ENCODE measurements around the gene KRT37. TPM values are rescaled to one million over a fixed set of nuclear protein-coding genes. Genes with fewer than 3 reads are reported as not detected.

Gene KRT37
- total and polyA plus RNA-seq, 2 of the 13 experiments (the other 11 are each of a cell fraction or from before 2014, with no cell fraction given): 0.69 TPM; not detected in 1

GRCh38 chr17:41407226-41407625, 17.2 kb downstream of the KRT37 start:
- Histone ChIP-seq H2AFZ (ENCODE audit: low read length) (no peak overlapping the region), H4K20me1 (ENCODE audit: insufficient read depth, low read length) (no peaks in the 10 kb centered on the region), H3K79me2 (ENCODE audit: insufficient read depth, low read length) (no peaks in the 10 kb centered on the region), H3K27me3 (ENCODE audit: control insufficient read depth in 1 of 2, insufficient read depth in 2 of 2, low read length in 2 of 2) (no peaks in the 10 kb centered on the region; a peak in 1 of 5 replicates), H3K4me3 (replicated peaks in 1 of 3; ENCODE audit: insufficient read depth in 1 of 3, low read depth in 2 of 3, low read length in 3 of 3) (no peak overlapping the region), H3K27ac (ENCODE audit: extremely low read length, insufficient read depth, low read length) (no peak overlapping the region), H3K9ac (ENCODE audit: insufficient read depth, low read depth, low read length) (no peak overlapping the region), H3K9me3 (ENCODE audit: low read length) (no peaks in the 10 kb centered on the region), H3K4me1 (ENCODE audit: insufficient read depth, low read length) (peaks cover 34% of the 10 kb centered on the region), H3K36me3 (replicated peaks in 1 of 2; ENCODE audit: control insufficient read depth in 1 of 2, insufficient read depth in 2 of 2, low read length in 2 of 2) (no peaks in the 10 kb centered on the region), H3K4me2 (ENCODE audit: low read depth, low read length) (no peak overlapping the region)
- FAIRE-seq (no peak), ATAC-seq (no peak), DNase-seq (ENCODE audit: low spot score) (no peak)
- CTCF ChIA-PET (ENCODE audit: low intra/inter-chr PET ratio, low total read pairs): no interaction called here
- 82% methylated on average over 9 of the region's 10 CpGs for WGBS (ENCODE audit: low lambda C conversion rate)
- no peak for TF ChIP-seq FIP1L1 (IDR thresholded peaks at IDR 0.05; ENCODE audit: borderline replicate concordance, insufficient read depth, low read depth, low read length)
- TF ChIP-seq ZNF382 (CRISPR knock-in tag; IDR thresholded peaks at IDR 0.05; ENCODE audit: borderline replicate concordance): no peak
- no peak for TF ChIP-seq ZNF674 (CRISPR knock-in tag; IDR thresholded peaks at IDR 0.05; ENCODE audit: low read depth)
- TF ChIP-seq AKNA (CRISPR knock-in tag; IDR thresholded peaks at IDR 0.05; ENCODE audit: borderline replicate concordance): no peak
- no peak for TF ChIP-seq ELF3 (CRISPR knock-in tag; IDR thresholded peaks at IDR 0.05)
- TF ChIP-seq DNMT3B (CRISPR knock-in tag; conservative IDR thresholded peaks at IDR 0.05): no peak
- no peak for TF ChIP-seq ZNF468 (CRISPR knock-in tag; IDR thresholded peaks at IDR 0.05)
- no peak for TF ChIP-seq RXRA (CRISPR knock-in tag; IDR thresholded peaks at IDR 0.05)
- no peak for TF ChIP-seq TP53 (CRISPR knock-in tag; conservative IDR thresholded peaks at IDR 0.05)
- TF ChIP-seq EEA1 (CRISPR knock-in tag; IDR thresholded peaks at IDR 0.05; ENCODE audit: borderline replicate concordance): no peak
- no peak for TF ChIP-seq ZNF772 (CRISPR knock-in tag; IDR thresholded peaks at IDR 0.05)
- no peak for TF ChIP-seq ARID5B (CRISPR knock-in tag; IDR thresholded peaks at IDR 0.05)
- no peak for TF ChIP-seq GABPA (IDR thresholded peaks at IDR 0.05; ENCODE audit: low read depth, low read length)
- TF ChIP-seq GABPA (CRISPR knock-in tag; IDR thresholded peaks at IDR 0.05; ENCODE audit: low read depth): no peak
- TF ChIP-seq KLF9 (CRISPR knock-in tag; IDR thresholded peaks at IDR 0.05; ENCODE audit: low read depth): no peak
- no peak for TF ChIP-seq PLRG1 (conservative IDR thresholded peaks at IDR 0.05)
- in situ Hi-C loops (cut with HindIII; ENCODE audit: extremely low pct_ligation_motif_present, low pct_unique_long_range_greater_than_20kb) (no loop called here), intact Hi-C loops (cut with micrococcal nuclease; ENCODE audit: unreplicated experiment) (loop anchor here (2.0 kb wide), 1 partner anchor 66 kb away; no protein-coding TSS in a partner anchor)
- no TSS peak for BruUV-seq (replicated peaks)
- POLR2A ChIA-PET: interaction anchor here (4.1 kb wide), 1 partner anchor 9 kb away, joined by 35 read pairs; no protein-coding TSS in a partner anchor

Measured in HepG2 (cell line).